Measurements from ENCODE around the gene PSMC1. TPM values are rescaled to one million over a fixed set of nuclear protein-coding genes. Genes with fewer than 3 reads are reported as not detected.
"Not testable (repeated sequence)": the region's sequence is repeated elsewhere in the genome, so short reads cannot be mapped to it uniquely, and the experiment has no call there.

The PSMC1 gene
- total RNA-seq, 4 donors from 2014 or later = 24.4 to 51.9 (median 40.9) TPM

DNA sequence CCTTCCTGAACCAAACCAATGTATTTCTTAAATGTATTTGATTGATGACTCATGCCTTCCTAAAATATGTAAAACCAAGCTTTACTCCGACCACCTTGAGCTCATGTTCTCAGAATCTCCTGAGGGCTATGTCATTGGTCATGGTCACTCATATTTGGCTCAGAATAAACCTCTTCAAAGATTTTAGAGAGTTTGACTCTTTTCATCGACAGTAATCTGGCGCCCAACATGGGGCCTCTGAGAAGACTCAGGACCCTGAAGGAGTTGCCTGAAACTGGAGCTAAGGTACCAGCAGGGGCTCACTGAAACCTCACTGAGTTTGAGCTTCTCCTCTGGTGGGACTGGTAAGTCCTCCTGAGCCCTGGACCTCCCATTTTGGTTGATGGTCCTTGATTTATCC is 17.2 kb upstream of the PSMC1 start:
- peaks cover 0 to 3% (median 0%) of the 10 kb centered on the region in 4 donors for H3K4me1 ChIP-seq
- H3K27ac ChIP-seq = no peak overlapping the region
- no peaks in the 10 kb centered on the region for H3K27me3 ChIP-seq
- no peak for DNase-seq
- peaks cover 0 to 36% (median 12%) of the 10 kb centered on the region in 4 donors for H3K9me3 ChIP-seq
- H3K36me3 ChIP-seq = no peaks in the 10 kb centered on the region
- TF ChIP-seq POLR2A (IDR thresholded peaks at IDR 0.05) = no peak
- TF ChIP-seq CTCF (IDR thresholded peaks at IDR 0.05) = no peak
- H3K4me3 ChIP-seq = no peak overlapping the region

GRCh38 chr14:90242444-90242843 is 13.9 kb upstream of the PSMC1 start:
- Histone ChIP-seq H3K27ac (no peak overlapping the region), H3K9me3 (peaks cover 0 to 36% (median 9%) of the 10 kb centered on the region in 4 donors), H3K36me3 (no peaks in the 10 kb centered on the region), H3K27me3 (no peaks in the 10 kb centered on the region), H3K4me1 (no peaks in the 10 kb centered on the region), H3K4me3 (no peak overlapping the region)
- no peak for DNase-seq
- TF ChIP-seq POLR2A (IDR thresholded peaks at IDR 0.05) (no peak), CTCF (IDR thresholded peaks at IDR 0.05) (no peak)

GRCh38 chr14:90246936-90247335 is 9.4 kb upstream of the PSMC1 start:
- Histone ChIP-seq H3K4me1 (no peaks in the 10 kb centered on the region), H3K27ac (no peak overlapping the region), H3K36me3 (no peaks in the 10 kb centered on the region), H3K4me3 (no peak overlapping the region), H3K27me3 (no peaks in the 10 kb centered on the region), H3K9me3 (no peaks in the 10 kb centered on the region)
- no peak for DNase-seq
- TF ChIP-seq POLR2A (IDR thresholded peaks at IDR 0.05) = no peak
- no peak for TF ChIP-seq CTCF (IDR thresholded peaks at IDR 0.05)

GRCh38 chr14:90247441-90247840 is 8.9 kb upstream of the PSMC1 start:
- H3K27ac ChIP-seq, H3K4me1 ChIP-seq, H3K4me3 ChIP-seq, H3K36me3 ChIP-seq, H3K9me3 ChIP-seq, H3K27me3 ChIP-seq, DNase-seq: not testable (repeated sequence)

- Histone ChIP-seq H3K4me1 (no peaks in the 10 kb centered on the region), H3K36me3 (no peaks in the 10 kb centered on the region), H3K9me3 (no peaks in the 10 kb centered on the region), H3K4me3 (no peak overlapping the region), H3K27me3 (no peaks in the 10 kb centered on the region), H3K27ac (no peak overlapping the region)
- TF ChIP-seq POLR2A (IDR thresholded peaks at IDR 0.05) = no peak
- TF ChIP-seq CTCF (IDR thresholded peaks at IDR 0.05) = no peak
- DNase-seq = no peak
Measured at GRCh38 chr14:90248594-90248993, 7.8 kb upstream of the PSMC1 start.

DNA sequence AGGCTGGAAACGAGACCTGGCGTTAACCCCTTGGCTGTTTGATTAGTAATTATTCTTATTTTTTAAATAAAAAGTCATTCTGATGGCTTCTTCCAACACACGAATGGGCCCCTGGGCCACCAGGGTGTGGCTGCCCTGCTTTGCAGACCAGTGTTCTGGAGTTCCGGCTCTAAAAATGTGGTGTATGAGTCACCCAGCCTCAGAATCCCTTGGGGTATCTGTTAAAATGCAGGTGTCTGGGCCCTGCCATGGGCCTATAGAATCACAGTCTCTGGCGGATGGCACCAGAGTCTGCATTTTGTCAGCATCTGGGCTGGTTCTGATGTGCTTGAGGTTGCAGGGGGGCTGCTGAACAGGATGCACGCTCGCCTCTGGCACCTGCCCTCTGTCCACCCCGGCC is 2.5 kb upstream of the PSMC1 start:
- H3K4me3 ChIP-seq = no peak overlapping the region
- no peaks in the 10 kb centered on the region for H3K36me3 ChIP-seq
- H3K9me3 ChIP-seq = no peaks in the 10 kb centered on the region
- TF ChIP-seq POLR2A (IDR thresholded peaks at IDR 0.05) (no peak), CTCF (IDR thresholded peaks at IDR 0.05) (no peak)
- no peak for DNase-seq
- H3K4me1 ChIP-seq = peaks cover 0 to 14% (median 2%) of the 10 kb centered on the region in 4 donors
- no peak overlapping the region for H3K27ac ChIP-seq
- H3K27me3 ChIP-seq = no peaks in the 10 kb centered on the region
